Stomach (tissue), 4 donors: Measurements from ENCODE around the gene GAGE2A.
"Not testable (repeated sequence)": the region's sequence is repeated elsewhere in the genome, so short reads cannot be mapped to it uniquely, and the experiment has no call there.

Source experiments
- CTCF ChIP-seq, 7 experiments: fragments of 450-650 bp in 4 of 7; fragments of 200-600 bp in 3 of 7; sonication (generic) in 3 of 7; IDR thresholded peaks; one replicate each; pipeline ENCODE4 v1.5.1; 2016 to 2019; ENCODE audit warnings: antibody characterized with exemption in 7 of 7, control low read depth in 2 of 7, mild to moderate bottlenecking in 1 of 7
- EP300 ChIP-seq: sonication (generic); formaldehyde crosslinking; IDR thresholded peaks from one replicate; pipeline ENCODE4 v1.6.1; 2017; ENCODE audit warnings: antibody characterized with exemption
- POLR2A ChIP-seq, 4 donors: fragments of 450-650 bp; IDR thresholded peaks; one replicate each; pipeline ENCODE4 v1.6.1; 2016; ENCODE audit warnings: antibody characterized with exemption in 4 of 4, control low read depth in 2 of 4, mild to moderate bottlenecking in 1 of 4, moderate library complexity in 1 of 4

- not testable (repeated sequence) for TF ChIP-seq CTCF (IDR thresholded peaks at IDR 0.05); EP300; POLR2A (IDR thresholded peaks at IDR 0.05)
These were observed 628 bp downstream of the GAGE2A start for GRCh38 chrX:49589769-49590478.
